HuH-7 (cell line): ENCODE data around the gene FHIT.

Experiments used
- DNase-seq: peaks from one replicate; pipeline ENCODE4 v3.0.0; 2011; ENCODE audit warnings: low spot score

FHIT gene

DNA sequence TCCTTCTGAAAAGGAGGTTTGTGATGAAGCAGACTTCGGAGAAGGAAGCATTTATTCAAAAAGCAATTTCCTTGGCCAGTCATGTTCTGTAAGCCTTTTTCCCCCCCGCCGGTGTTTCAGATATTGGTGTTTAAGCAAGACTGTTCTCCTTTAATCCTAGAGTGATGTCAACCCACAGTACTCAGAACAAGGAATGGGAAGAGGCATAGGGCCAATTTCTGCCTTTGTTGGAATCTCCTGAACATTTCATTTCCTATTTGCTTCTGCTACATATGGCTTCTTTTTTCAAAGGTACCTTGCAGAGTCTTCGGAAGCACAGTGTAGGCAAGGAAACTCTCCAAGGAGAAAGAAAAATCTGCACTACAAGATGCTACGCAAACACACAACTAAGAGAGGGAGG is 1488.3 kb downstream of the FHIT start:
- DNase-seq: no peak

DNA sequence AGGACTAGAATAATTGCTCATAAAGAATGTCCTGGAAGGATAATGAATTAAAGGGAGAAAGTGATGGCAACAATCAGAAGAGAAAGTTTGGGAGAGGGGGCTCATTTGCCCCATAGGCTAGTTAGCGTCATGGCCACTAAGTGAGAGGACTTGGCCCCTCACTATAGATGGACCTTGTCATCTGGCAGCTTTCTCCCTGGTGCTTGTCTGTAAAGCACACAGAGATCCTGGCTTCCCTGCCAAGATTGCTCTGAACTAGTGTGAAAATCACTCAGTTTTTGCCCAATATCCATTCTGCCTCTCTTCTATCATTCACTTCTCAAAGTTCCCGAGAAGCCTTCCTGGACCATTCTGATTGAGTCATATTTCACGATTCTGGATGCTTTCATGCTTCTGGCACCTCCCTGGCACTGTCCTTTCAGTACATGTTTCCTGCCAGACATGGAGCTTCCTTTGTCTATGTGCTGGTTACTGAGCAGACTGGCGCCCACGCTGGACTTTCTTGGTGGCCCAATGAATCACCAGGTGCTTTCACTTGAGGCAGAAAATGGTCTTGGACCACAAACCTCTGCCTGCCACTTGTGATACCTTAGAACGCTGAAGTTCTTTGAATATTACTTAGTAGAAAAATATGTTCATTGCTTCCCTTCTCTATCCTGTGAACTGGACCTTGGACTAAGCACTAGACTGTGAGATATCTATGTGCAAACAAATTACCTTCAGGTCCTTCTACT is 1491.8 kb downstream of the FHIT start:
- DNase-seq: no peak

DNA sequence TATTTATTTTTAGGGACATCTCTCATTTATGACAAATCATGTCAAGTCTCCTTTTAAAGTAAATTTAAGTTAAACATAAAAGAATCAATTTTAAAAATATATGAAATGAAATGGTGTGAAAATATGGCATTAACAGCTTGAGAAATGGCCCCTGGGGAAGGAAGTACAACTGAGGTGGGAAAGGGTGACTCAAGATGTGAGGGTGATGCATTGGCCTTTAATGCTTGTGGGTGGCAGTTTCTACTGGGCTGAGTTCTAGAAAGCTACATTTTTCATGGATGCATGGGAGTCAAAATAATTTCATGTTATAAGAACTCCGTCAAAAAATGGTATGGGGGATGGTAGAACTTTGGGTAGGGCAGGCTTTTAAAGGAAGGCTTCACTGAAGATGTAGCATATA is 1492.6 kb downstream of the FHIT start:
- DNase-seq: no peak

DNA sequence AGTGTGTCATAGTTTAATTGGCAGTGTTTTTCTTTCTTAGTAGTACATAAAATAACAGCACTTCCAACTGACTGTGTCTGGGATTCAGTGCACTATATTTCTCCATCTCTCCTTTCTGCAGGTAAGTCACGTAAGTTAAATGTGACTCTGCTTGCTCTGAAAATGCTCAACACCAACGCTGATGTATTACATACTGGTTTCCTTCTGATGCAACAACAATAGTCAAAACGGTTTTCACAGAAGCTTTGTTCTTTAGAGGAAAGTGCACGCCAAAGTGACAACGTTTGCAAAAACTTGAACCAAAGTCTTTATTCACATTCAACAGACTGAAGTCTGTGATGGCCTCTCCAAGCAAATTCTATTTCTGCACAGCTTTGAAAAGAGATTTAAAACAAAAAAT is 1494.3 kb downstream of the FHIT start:
- no peak for DNase-seq

DNA sequence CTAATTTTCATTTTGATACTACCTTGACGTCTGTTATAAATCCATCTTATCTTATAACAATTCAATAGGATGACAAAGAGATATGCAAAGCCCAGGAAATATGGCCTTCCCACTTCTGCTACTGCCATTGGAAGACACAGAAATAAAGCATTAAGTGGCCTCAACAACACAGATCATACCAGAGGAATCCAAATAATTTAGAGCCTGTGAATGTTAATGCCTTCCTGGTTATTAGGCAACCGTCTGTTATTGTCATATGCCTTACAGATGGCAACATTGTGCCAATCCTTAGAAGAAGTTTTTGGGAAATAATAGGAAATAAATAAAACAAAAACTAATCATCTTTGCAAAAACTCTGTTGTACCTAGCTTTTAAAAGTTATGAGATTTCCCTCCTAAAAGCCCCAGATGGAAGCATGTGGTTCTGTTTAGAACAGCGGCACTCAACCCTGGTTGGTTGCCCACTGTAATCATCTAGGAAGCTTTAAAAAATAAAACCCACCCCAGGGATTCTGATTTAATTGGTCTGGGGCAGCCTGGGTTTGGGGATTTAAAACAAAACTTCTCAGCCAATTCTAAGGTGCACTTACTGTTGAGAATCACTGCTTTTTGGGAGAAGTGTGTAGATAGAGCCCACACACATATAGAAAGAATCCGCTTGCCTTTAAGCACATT is 1496.7 kb downstream of the FHIT start:
- no peak for DNase-seq

DNA sequence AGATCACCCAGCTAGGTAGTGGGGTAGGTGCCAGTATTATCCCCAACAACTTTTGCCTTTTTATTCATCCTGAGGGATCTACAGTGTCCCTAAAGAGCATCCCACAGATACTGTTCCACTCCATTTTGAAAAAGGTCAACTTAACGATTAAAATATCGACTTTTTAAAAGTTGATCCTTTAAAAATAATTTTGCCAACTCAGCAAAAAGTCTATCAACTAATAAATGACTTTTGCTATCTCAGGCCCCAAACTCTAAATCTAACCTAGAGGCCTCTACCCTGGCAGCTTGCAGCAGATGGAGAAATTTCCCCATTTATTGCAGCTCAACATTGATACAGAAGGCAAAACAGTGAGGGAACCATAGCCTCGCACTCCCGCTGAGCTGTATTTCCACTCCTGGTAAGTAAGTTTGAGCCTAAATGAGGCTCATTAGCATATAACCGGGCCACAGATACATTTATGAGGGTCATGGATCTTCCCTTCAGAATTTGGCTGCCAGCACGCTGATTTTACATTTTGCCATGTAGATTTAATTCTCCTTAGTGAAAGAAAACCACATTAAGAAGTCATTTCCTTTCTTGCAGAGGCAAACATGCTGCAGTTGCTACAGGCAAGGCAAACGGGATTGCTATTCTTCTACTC is 1497.3 kb downstream of the FHIT start:
- DNase-seq: no peak

DNA sequence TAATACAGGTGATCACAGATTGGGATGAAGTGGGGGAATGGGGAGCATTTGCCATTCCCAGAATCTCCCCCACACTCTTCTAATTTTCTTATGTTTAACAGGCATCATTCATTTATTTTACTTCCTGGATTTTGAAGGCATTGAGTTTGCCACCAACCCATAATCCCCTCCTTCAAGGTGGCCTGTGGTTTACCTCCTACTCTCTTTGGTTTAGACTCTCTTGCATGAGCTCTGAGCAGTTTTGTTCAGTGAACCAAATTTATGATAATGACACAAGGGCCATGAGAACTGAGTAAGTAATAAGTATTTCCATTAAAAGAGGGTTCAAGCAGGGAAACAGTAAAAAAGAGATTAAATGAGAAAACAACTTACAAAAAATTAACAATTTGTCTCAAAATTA is 1498.3 kb downstream of the FHIT start:
- DNase-seq: no peak

DNA sequence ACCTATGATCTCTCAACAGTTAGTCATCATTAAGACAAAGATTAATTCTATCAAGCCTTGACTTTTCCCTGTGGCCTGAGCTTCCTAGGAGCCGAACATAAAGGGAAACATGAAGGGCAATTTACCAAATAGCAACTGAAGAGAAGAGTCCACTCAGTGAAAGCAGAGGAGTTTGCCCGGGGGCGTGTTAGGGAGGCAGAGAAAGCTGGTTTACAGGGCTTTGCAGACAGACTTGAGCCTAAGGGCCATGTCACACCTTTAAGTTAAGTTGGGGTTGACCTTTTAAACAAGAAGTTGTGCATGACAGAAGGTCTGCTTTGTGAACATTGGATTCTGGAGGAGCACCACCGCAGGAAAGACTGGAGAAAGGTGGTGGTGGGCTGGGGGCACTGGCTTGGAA is 1499.6 kb downstream of the FHIT start:
- no peak for DNase-seq

DNA sequence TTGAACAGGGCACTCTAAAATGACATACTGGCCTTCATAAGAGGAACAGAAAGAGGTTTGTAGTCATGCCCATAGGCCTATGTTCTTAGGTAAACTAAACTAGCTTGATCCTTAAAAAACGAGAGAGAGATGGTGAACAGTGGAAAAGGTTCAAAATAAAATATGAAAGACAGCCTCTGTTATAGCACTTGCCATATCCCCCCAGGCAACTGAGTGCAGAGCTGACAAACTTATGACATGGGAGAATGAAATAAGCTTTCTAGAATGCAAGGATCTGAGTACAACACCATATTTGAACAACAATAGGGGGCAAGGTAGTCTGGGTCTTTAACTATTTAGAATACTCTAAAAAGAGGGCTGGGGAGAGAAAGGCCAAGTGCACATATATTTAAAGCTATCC is 1500.9 kb downstream of the FHIT start:
- DNase-seq: no peak

DNA sequence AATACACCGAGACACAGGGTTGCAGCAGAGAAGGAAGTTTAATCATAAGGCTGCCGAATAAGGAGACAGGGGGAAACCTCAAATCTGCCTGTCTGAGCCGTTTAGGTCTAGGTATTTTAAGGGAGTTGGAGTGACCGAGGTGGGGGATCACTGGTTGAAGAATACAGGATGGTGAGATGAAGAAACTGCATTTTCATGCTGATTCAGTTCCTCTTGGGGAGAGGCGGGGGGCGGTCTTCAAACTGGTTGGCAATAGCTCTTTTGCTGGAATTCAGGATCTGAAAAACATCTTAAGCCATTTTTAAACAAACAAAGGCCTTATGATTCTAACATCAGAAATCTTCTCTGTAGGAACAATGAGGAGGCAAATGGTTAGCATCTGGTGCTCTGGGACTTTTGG is 1502.0 kb downstream of the FHIT start:
- DNase-seq: no peak

DNA sequence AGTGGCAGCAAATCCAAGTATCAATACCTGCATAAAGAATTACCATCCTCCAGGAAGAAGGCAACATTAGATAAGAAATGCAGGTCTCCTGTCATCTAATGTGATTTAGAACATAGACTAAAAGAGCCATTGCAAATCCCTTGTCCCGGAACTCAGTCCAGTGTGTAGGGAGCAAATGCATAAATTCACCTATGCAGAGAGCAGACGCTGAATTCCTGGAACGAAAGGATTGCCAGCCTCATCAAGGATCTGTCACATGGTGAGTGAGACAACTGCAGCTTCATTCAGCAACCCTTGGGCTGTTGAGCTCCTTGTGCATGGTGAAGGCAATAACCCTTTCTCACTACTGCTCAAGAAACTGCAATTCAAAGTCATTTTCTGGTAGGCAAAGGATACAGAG is 1504.7 kb downstream of the FHIT start:
- DNase-seq: no peak

DNA sequence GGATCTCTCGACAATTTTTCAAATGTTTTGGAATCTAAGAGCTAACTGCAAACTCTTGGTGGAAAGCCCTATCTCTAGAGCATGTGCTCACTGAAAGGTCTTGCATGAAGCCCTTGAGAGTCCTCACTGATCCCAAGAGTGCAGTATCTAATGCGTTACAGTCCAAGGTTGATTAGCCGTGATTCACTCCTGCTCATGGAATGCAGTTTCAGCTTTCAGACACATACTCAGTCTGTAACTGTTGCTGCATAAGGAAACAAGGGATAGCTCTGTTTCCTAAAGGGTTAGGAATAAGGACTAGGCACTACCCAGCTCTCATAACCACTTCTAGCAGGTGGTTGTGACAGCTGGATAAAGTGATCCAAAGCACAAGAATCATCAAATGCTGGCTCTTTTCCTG is 1514.0 kb downstream of the FHIT start:
- no peak for DNase-seq

DNA sequence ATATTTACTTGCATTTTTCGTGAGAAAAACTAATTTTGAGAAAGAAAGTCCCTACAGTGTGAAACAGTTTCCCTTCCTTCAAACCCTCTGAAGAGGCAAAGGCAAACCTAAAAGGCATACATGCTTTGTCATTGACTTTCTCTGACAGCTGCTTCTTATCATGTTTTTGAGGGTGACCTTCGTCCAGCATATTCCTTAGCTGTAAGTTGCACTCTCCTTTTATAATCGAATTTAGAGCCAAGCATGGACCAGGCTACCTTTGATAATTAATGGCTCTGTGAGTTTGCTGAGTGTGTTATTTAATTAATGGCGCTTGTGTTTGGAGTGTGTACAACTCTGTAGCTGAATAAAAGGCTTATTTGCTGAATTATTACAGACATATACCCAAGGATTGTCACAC is 1517.2 kb downstream of the FHIT start:
- no peak for DNase-seq

DNA sequence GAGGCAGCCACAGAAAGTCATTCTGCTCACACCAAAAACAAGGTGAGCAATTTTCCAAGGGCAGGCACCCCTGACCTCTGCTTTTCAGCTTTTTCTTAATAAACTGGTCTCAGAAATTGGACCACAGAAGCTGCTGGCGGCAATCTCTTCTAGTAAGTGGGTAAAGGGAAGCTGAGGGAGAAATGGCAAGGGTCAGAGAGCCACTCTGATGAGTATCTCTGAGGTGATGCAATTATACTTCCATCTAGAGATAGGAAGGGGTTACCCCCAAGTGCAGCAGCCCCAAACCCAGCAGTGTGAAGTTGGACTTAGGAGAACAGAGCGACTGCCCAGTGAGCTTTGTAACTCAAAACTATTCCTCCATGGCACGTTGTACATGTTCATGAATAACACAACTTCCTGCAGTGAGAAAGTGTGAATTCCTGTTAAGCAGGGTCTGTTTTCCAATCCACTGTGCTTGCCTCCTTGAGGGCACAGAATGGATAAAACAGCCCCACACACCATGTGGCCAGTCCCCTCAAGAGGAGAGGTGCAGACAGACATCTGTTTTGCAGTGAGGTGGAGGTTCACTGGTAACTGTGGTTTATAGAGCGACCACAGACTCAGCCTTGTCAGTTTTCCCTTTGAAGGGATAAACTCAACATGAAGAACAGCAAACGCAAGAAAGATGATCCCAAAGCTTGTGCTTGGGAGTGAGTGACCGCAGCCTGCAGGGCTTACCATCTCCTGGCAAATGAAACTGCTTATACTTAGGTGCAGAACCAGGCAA is 1518.0 kb downstream of the FHIT start:
- no peak for DNase-seq

DNA sequence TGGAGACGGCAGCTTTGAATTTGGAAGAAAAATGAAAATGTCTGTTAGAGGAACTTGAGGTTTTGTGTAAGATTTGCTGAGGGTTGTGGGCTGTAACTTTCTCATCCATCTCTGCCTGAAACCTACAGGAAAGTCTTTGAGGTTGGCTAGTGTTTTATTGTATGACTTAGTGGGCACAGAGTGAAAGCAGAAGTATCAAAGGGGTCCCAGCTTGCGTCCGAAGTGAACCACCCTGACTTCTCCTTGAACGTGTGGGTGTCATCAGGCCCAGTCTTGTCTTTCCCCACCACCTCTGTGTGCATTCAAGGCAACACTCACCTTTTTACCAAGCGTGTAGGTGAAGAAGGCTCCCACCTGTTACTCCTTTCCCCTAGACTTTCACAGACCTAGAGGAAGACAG is 1519.3 kb downstream of the FHIT start:
- DNase-seq: no peak

DNA sequence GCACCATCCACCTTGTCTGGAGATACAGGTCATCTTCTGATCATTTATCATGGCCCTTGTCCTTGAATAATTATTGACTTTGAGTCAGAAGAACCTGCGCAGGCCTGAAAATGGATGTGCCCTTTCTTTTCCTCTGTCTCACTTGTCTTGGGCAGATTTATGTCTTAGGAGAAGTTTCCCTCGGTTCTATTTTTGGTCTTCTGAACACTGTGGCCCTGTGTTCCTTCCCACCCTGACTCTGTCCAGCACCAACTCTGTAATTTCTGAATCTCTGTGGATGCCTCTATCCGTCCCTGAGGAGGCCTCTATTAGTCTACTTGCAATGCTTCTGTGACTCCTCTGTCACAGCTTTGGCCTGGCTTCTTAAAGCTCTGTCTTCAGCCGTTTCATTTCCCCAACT is 1520.7 kb downstream of the FHIT start:
- DNase-seq: no peak

DNA sequence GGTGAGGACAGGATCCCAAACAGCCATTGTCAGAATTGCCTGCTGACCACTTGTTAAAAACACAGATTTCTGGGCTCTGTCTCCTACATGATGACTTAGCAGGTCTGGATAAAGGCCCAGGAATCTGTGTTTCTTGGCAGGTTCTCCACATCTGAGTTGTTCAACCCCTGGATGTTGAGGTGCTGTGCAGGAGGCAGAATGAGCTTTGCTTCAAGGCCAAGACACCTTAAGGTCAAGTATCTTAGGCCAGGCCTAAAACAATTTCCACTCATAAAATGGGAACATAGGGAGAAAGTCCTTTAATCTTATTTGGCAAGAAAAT is 1522.7 kb downstream of the FHIT start:
- no peak for DNase-seq

DNA sequence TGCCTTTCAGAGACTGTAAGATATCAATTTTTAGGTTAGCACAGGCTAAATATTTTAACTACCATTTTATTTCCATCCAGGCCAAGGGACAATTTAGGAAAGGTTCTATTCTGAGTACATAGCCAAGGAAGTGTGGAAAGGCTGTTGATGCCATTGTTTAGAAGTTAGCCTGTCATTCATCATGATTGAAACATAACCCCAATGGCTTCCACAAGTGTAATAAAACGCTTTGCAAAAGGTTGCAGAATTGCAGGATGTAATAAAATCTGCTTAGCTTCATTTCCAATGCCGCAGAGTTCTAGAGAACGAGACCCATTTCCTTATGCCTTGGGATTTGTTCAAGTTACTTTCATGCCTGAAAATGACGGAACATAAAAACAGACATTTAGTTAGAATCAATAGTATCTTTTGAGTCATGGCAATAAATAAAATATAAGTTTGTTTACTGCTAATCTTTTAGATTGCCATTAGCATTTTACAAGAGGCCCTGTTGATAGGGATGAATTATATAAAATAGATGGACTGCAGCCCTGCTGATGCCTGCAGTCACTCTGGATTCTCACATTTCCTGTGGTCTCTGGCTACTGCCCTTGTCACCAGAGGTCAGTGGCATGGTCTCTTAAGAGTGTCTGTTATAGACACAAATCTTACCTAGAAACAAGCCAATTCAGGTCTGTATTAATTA is 1523.2 kb downstream of the FHIT start:
- DNase-seq: no peak

DNA sequence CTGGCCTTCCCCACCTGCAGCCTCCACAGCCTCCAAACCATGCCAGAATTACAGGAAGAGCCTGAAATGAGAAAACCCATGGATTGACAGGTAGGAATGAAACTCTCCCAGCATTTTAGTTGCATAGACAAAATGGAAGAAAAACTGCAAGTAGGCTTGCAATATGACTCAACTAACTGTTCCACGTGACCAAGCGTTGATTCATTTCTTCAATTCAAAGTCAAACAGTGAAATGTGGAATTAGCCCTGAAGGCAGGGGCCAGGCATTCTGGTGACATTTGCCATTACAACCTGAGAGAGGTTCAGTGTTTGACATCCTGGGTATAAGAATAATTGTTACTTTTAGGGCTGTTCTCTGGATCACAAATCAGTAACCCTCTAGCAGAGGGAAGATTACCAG is 1525.0 kb downstream of the FHIT start:
- DNase-seq: no peak

DNA sequence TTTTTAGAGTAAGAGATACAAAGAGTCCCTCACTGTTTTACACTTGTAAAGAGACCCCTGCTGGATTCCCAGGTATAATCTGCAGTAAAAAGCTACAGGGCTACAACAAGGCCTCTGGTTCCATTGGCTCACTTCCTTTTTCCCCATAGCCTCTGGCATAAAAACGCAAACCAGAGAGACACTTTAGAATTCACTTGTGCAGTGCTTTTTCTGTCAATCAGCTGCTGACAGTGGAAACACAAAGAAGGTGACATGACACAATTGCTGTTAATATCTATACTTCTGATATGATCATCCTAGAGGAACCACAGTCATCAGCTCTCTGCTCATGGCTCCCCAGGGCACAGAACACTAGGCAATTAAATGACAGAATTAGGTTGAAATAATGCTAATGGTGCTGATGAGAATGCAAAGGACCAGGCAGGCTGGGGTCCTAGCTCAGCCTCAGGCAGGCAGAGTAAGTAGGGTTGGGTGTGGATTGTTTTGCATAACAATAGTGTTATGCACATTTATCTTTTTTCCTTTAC is 1533.5 kb downstream of the FHIT start:
- DNase-seq: no peak

DNA sequence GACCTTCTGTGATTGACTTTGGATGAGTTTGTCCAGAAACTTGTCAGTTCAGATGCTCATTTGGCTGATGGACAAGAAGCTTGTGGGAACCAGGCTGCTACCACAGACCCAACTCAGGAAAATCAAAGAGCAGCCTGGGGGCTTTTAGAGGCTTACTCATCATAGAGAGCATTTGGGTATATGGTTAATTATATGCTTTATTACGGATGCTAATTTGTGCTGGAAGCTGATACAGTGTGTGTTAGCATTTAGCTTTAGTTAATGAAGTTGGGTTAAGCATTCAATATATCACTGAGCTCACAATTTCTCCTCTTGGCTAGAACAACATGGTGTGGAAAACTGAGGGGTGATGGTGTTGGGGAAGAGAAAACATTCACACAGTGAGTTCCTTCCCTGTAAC is 1537.2 kb downstream of the FHIT start:
- DNase-seq: no peak

DNA sequence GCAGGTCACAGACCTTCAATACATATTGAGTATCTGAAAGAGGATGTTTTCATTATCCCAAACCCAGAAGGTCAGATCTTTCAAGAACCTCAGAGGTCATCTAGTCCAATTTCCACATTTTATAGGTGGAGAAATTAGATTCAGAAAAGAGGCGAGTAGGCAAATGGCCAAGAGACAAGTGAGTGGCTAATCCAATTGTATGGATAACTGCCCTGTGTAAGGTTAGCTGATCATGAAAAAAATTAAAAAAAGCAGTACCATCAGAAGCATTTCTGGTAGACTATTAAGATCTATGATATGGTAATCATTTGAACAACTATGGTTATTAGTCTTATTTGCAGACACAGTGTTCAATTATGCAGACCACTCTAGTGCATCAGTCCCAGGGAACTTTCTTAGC is 1540.7 kb downstream of the FHIT start:
- no peak for DNase-seq
